Muscle of leg (tissue), 11 donors: ENCODE measurements around the gene ACVR1B. TPM values are rescaled to one million over a fixed set of nuclear protein-coding genes. Genes with fewer than 3 reads are reported as not detected.

Experiments used
- DNase-seq: peaks from one replicate; pipeline ENCODE4 v3.0.0; 2013
- H3K27ac ChIP-seq: one replicate; pipeline ENCODE4 v1.5.1; 2013; ENCODE audit warnings: mild to moderate bottlenecking, low read length, control low read depth
- H3K27me3 ChIP-seq: one replicate; pipeline ENCODE4 v1.6.1; 2013; ENCODE audit warnings: low read length; ENCODE audit not compliant: control insufficient read depth, insufficient read depth
- H3K36me3 ChIP-seq: one replicate; pipeline ENCODE4 v1.6.1; 2013; ENCODE audit warnings: low read length; ENCODE audit not compliant: control insufficient read depth, insufficient read depth
- H3K4me1 ChIP-seq: one replicate; pipeline ENCODE4 v1.6.1; 2013; ENCODE audit warnings: low read length; ENCODE audit not compliant: control insufficient read depth, insufficient read depth
- H3K4me3 ChIP-seq: one replicate; pipeline ENCODE4 v1.5.1; 2013; ENCODE audit warnings: low read length, control low read depth
- H3K9me3 ChIP-seq: replicated peaks from 2 replicates; pipeline ENCODE4 v1.6.1; 2013; ENCODE audit warnings: low read depth, low read length; ENCODE audit not compliant: control insufficient read depth
- WGBS: methylation state at CpG from one replicate; pipeline ENCODE4 v1.1.5; 2013; ENCODE audit warnings: missing lambda C conversion rate; ENCODE audit not compliant: insufficient coverage; 5-methylcytosine and 5-hydroxymethylcytosine counted together
- polyA plus RNA-seq, 8 donors: library from polyadenylated mRNA; unstranded; fragments of 120-200 nt; gene quantifications; one replicate each; pipeline versions ENCODE4 v1.2.1 to v1.2.3, GENCODE V29; 2013; ENCODE audit warnings: inconsistent platforms in 1 of 8, low replicate concordance in 1 of 8; ENCODE audit not compliant: insufficient read length in 8 of 8, insufficient read depth in 1 of 8
- total RNA-seq: library from RNA; stranded (reverse); fragments of 120-200 nt; gene quantifications from one replicate; pipeline ENCODE4 v1.2.4, GENCODE V29; 2013

ACVR1B gene
- total and polyA plus RNA-seq, 9 donors, result 7.7 to 17.2 (median 15.3) TPM

- no peak for DNase-seq
- Histone ChIP-seq H3K4me1 (peaks cover 46% of the 10 kb centered on the region), H3K27ac (no peak overlapping the region), H3K9me3 (no peaks in the 10 kb centered on the region), H3K4me3 (no peak overlapping the region), H3K27me3 (peaks cover 2% of the 10 kb centered on the region), H3K36me3 (no peaks in the 10 kb centered on the region)
- WGBS, result no CpG with 5 or more reads among the region's 3 CpGs
These were observed 26.0 kb upstream of the ACVR1B start for GRCh38 chr12:51925346-51926063.

- H3K36me3 ChIP-seq, result no peaks in the 10 kb centered on the region
- peak; percentile 23 for DNase-seq
- no peak overlapping the region for H3K4me3 ChIP-seq
- peaks cover 2% of the 10 kb centered on the region for H3K27me3 ChIP-seq
- WGBS, result 83% methylated on average over 1 of the region's 8 CpGs
- no peak overlapping the region for H3K27ac ChIP-seq
- H3K9me3 ChIP-seq, result no peaks in the 10 kb centered on the region
- peaks cover 42% of the 10 kb centered on the region for H3K4me1 ChIP-seq
These were observed 25.4 kb upstream of the ACVR1B start for GRCh38 chr12:51926064-51926632.

- Histone ChIP-seq H3K36me3 (no peaks in the 10 kb centered on the region), H3K27ac (no peak overlapping the region), H3K4me3 (no peak overlapping the region), H3K9me3 (no peaks in the 10 kb centered on the region), H3K27me3 (peaks cover 2% of the 10 kb centered on the region), H3K4me1 (peaks cover 36% of the 10 kb centered on the region)
- DNase-seq, result no peak
- WGBS, result no CpG with 5 or more reads among the region's 2 CpGs
These were observed 24.8 kb upstream of the ACVR1B start for GRCh38 chr12:51926718-51927117.

- H3K4me1 ChIP-seq, result no peaks in the 10 kb centered on the region
- no peak for DNase-seq
- no peak overlapping the region for H3K27ac ChIP-seq
- WGBS, result no CpG with 5 or more reads among the region's 5 CpGs
- H3K36me3 ChIP-seq, result no peaks in the 10 kb centered on the region
- H3K27me3 ChIP-seq, result no peaks in the 10 kb centered on the region
- H3K4me3 ChIP-seq, result no peak overlapping the region
- no peaks in the 10 kb centered on the region for H3K9me3 ChIP-seq
These were observed 19.1 kb upstream of the ACVR1B start for GRCh38 chr12:51932218-51933076.

GRCh38 chr12:51934080-51934479 lies 17.4 kb upstream of the ACVR1B start:
- no peak for DNase-seq
- WGBS, result 93% methylated on average over 4 of the region's 4 CpGs
- no peaks in the 10 kb centered on the region for H3K9me3 ChIP-seq

GRCh38 chr12:51937926-51938325 lies 13.6 kb upstream of the ACVR1B start:
- no peak for DNase-seq
- WGBS, result no CpG with 5 or more reads among the region's 2 CpGs
- H3K4me1 ChIP-seq, result peaks cover 17% of the 10 kb centered on the region
- no peaks in the 10 kb centered on the region for H3K9me3 ChIP-seq
- no peaks in the 10 kb centered on the region for H3K36me3 ChIP-seq
- H3K4me3 ChIP-seq, result no peak overlapping the region
- no peaks in the 10 kb centered on the region for H3K27me3 ChIP-seq
- H3K27ac ChIP-seq, result no peak overlapping the region

More at GRCh38 chr12:51934080-51934479, 17.4 kb upstream of the ACVR1B start:
- no peak overlapping the region for H3K27ac ChIP-seq
- H3K36me3 ChIP-seq, result no peaks in the 10 kb centered on the region
- H3K4me3 ChIP-seq, result no peak overlapping the region
- H3K4me1 ChIP-seq, result no peaks in the 10 kb centered on the region
- H3K27me3 ChIP-seq, result no peaks in the 10 kb centered on the region

- no peaks in the 10 kb centered on the region for H3K9me3 ChIP-seq
- H3K27ac ChIP-seq, result no peak overlapping the region
- WGBS, result no CpG with 5 or more reads among the region's 6 CpGs
- H3K4me3 ChIP-seq, result no peak overlapping the region
- no peaks in the 10 kb centered on the region for H3K27me3 ChIP-seq
- no peaks in the 10 kb centered on the region for H3K36me3 ChIP-seq
- peaks cover 17% of the 10 kb centered on the region for H3K4me1 ChIP-seq
- DNase-seq, result no peak
These were observed 12.8 kb upstream of the ACVR1B start for GRCh38 chr12:51938726-51939125.

GRCh38 chr12:51941011-51941581 lies 10.4 kb upstream of the ACVR1B start:
- DNase-seq, result peak; percentile 69
- H3K9me3 ChIP-seq, result peaks cover 9% of the 10 kb centered on the region
- WGBS, result 26% methylated on average over 5 of the region's 15 CpGs
- no peaks in the 10 kb centered on the region for H3K36me3 ChIP-seq
- H3K27me3 ChIP-seq, result no peaks in the 10 kb centered on the region
- H3K4me3 ChIP-seq, result no peak overlapping the region
- H3K27ac ChIP-seq, result peak overlapping the region; percentile 29
- H3K4me1 ChIP-seq, result peaks cover 17% of the 10 kb centered on the region

- Histone ChIP-seq H3K4me3 (no peak overlapping the region), H3K4me1 (peaks cover 17% of the 10 kb centered on the region), H3K27ac (peak overlapping the region; percentile 3), H3K36me3 (no peaks in the 10 kb centered on the region), H3K27me3 (no peaks in the 10 kb centered on the region), H3K9me3 (peaks cover 9% of the 10 kb centered on the region)
- WGBS, result 14% methylated on average over 3 of the region's 4 CpGs
- DNase-seq, result no peak
These were observed 9.9 kb upstream of the ACVR1B start for GRCh38 chr12:51941604-51942003.

GRCh38 chr12:51942056-51942455 lies 9.4 kb upstream of the ACVR1B start:
- H3K9me3 ChIP-seq, result peaks cover 9% of the 10 kb centered on the region
- no peaks in the 10 kb centered on the region for H3K36me3 ChIP-seq
- peaks cover 17% of the 10 kb centered on the region for H3K4me1 ChIP-seq
- H3K27ac ChIP-seq, result no peak overlapping the region
- no peaks in the 10 kb centered on the region for H3K27me3 ChIP-seq
- DNase-seq, result no peak
- WGBS, result 87% methylated on average over 5 of the region's 7 CpGs
- H3K4me3 ChIP-seq, result no peak overlapping the region
